ENCODE results near the gene RALGAPA2.

The RALGAPA2 gene

GRCh38 chr20:20627471-20627870 lies 85.0 kb downstream of the RALGAPA2 start:
- no peak for DNase-seq

- no peak for DNase-seq
Observed at GRCh38 chr20:20624914-20625313, 87.5 kb downstream of the RALGAPA2 start.

- DNase-seq: no peak
Observed at GRCh38 chr20:20621195-20621594, 91.2 kb downstream of the RALGAPA2 start.

GRCh38 chr20:20614391-20614790 lies 98.1 kb downstream of the RALGAPA2 start:
- DNase-seq: no peak

GRCh38 chr20:20612251-20612650 lies 100.2 kb downstream of the RALGAPA2 start:
- DNase-seq: no peak

- DNase-seq: no peak
Observed at GRCh38 chr20:20611167-20611566, 101.3 kb downstream of the RALGAPA2 start.

- DNase-seq: no peak
Observed at GRCh38 chr20:20609522-20609921, 102.9 kb downstream of the RALGAPA2 start.

- DNase-seq: no peak
Observed at GRCh38 chr20:20608641-20609040, 103.8 kb downstream of the RALGAPA2 start.

- DNase-seq: no peak
Observed at GRCh38 chr20:20608041-20608440, 104.4 kb downstream of the RALGAPA2 start.

GRCh38 chr20:20606881-20607280 lies 105.6 kb downstream of the RALGAPA2 start:
- DNase-seq: no peak

- DNase-seq: no peak
Observed at GRCh38 chr20:20606050-20606449, 106.4 kb downstream of the RALGAPA2 start.

- DNase-seq: no peak
Observed at GRCh38 chr20:20604907-20605306, 107.5 kb downstream of the RALGAPA2 start.

GRCh38 chr20:20604357-20604756 lies 108.1 kb downstream of the RALGAPA2 start:
- no peak for DNase-seq

- DNase-seq: no peak
Observed at GRCh38 chr20:20603339-20603990, 109.0 kb downstream of the RALGAPA2 start.

GRCh38 chr20:20597966-20598365 lies 114.5 kb downstream of the RALGAPA2 start:
- no peak for DNase-seq

- peak; percentile 51 for DNase-seq
Observed at GRCh38 chr20:20594171-20594530, 118.3 kb downstream of the RALGAPA2 start.

- peak; percentile 51 for DNase-seq
Observed at GRCh38 chr20:20593447-20594170, 118.8 kb downstream of the RALGAPA2 start.

GRCh38 chr20:20585146-20585545 lies 127.3 kb downstream of the RALGAPA2 start:
- DNase-seq: no peak

- DNase-seq: no peak
Observed at GRCh38 chr20:20582734-20583133, 129.7 kb downstream of the RALGAPA2 start.

- DNase-seq: no peak
Observed at GRCh38 chr20:20580139-20580538, 132.3 kb downstream of the RALGAPA2 start.

GRCh38 chr20:20578838-20579237 lies 133.6 kb downstream of the RALGAPA2 start:
- DNase-seq: no peak

- no peak for DNase-seq
Observed at GRCh38 chr20:20573797-20574196, 138.6 kb downstream of the RALGAPA2 start.

- DNase-seq: no peak
Observed at GRCh38 chr20:20571068-20571780, 141.2 kb downstream of the RALGAPA2 start.

GRCh38 chr20:20568604-20569205 lies 143.7 kb downstream of the RALGAPA2 start:
- peak; percentile 78 for DNase-seq

Measured in midbrain (tissue), 1 donor.